ENCODE data around the gene URI1.

DNA sequence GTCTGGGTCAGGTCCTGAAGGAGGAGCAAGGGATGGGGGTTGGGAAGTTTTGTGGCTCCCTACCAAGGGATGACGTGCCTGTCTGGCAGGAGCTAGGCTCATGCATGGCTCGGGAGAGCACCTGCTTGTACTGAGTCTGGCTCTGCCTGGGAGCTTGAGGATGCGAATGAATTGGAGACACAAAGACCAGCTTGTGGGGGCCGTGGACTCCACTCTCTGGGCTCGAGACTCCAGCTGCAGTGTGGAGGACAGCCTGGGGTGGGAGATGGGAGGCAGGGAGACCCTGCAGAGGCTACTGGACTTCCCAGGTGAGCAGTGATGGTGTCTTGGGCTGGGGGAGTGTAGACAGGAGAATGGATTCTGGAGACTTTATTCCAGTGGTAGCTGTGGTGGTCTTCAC lies 15.2 kb upstream of the URI1 start:
- TF ChIP-seq, protein P1, sequence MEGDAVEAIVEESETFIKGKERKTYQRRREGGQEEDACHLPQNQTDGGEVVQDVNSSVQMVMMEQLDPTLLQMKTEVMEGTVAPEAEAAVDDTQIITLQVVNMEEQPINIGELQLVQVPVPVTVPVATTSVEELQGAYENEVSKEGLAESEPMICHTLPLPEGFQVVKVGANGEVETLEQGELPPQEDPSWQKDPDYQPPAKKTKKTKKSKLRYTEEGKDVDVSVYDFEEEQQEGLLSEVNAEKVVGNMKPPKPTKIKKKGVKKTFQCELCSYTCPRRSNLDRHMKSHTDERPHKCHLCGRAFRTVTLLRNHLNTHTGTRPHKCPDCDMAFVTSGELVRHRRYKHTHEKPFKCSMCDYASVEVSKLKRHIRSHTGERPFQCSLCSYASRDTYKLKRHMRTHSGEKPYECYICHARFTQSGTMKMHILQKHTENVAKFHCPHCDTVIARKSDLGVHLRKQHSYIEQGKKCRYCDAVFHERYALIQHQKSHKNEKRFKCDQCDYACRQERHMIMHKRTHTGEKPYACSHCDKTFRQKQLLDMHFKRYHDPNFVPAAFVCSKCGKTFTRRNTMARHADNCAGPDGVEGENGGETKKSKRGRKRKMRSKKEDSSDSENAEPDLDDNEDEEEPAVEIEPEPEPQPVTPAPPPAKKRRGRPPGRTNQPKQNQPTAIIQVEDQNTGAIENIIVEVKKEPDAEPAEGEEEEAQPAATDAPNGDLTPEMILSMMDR (IDR thresholded peaks at IDR 0.05), result no peak
- TF ChIP-seq POLR2A (IDR thresholded peaks at IDR 0.05), result no peak
